Measurements from ENCODE around the gene ANO5. TPM values are rescaled to one million over a fixed set of nuclear protein-coding genes. Genes with fewer than 3 reads are reported as not detected.

ANO5 gene
- total and polyA plus RNA-seq, 2 of the 4 experiments (the other 2 are of a cell fraction) = not detected

DNA sequence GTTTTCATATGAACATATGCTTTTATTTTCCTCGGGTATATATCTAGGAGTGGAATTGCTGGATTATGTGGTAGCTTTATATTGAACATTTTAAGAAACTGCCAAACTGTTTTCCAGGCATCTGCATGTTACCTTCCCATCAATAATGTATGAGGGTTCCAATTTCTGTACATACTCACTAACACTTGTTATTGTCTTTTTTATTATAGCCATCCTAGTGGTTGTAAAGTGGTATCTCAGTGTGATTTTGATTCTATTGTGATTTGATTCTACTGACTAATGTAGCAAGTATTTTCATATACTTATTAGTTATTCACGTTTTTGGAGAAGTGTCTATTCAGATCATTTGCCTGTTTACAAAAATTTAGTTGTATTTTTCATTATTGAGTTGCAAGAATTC is 2.0 kb downstream of the ANO5 start:
- BruUV-seq (replicated peaks) = no TSS peak
- Histone ChIP-seq H2AK9ac (replicated peaks; ENCODE audit: low read depth, low read length, poor library complexity) (no peak overlapping the region), H3K56ac (ENCODE audit: extremely low read depth, insufficient read depth, low read length) (no peak overlapping the region), H3K36me3 (ENCODE audit: control insufficient read depth, insufficient read depth, low read length) (no peaks in the 10 kb centered on the region), H3K18ac (ENCODE audit: low read depth, low read length) (no peak overlapping the region), H3K9me1 (ENCODE audit: insufficient read depth, low read length) (no peaks in the 10 kb centered on the region), H3K27me3 (ENCODE audit: control insufficient read depth, insufficient read depth, low read length) (no peaks in the 10 kb centered on the region; the same call in 1 of the 2 replicates), H2BK120ac (ENCODE audit: low read depth, low read length) (no peak overlapping the region), H3K27ac (ENCODE audit: insufficient read depth, low read length) (no peak overlapping the region), H3K4ac (ENCODE audit: low read depth, low read length) (no peak overlapping the region), H2BK20ac (ENCODE audit: low read depth, low read length) (no peak overlapping the region), H3K9me3 (ENCODE audit: control insufficient read depth, insufficient read depth, low read length) (no peaks in the 10 kb centered on the region; the same call in 1 of the 2 replicates), H2BK5ac (ENCODE audit: low read depth, low read length, poor library complexity, severe bottlenecking) (no peak overlapping the region), H4K91ac (ENCODE audit: insufficient read depth, low read depth, low read length) (no peak overlapping the region), H3K79me1 (ENCODE audit: low read depth in 1 of 2, low read length in 2 of 2) (no peaks in the 10 kb centered on the region), H3K23ac (ENCODE audit: low read depth, low read length) (no peak overlapping the region), H2AK5ac (ENCODE audit: low read depth, low read length) (no peak overlapping the region), H3K4me2 (ENCODE audit: low read depth, low read length) (no peak overlapping the region), H3K14ac (replicated peaks; ENCODE audit: low read depth, low read length) (no peak overlapping the region), H3K9ac (ENCODE audit: low read depth, low read length) (no peak overlapping the region), H4K8ac (ENCODE audit: low read depth in 2 of 2, low read length in 2 of 2) (no peak overlapping the region), H2BK15ac (ENCODE audit: low read depth, low read length) (no peak overlapping the region), H4K5ac (ENCODE audit: low read depth, low read length) (no peak overlapping the region), H2AFZ (replicated peaks; ENCODE audit: low read length, poor library complexity) (no peak overlapping the region), H3K4me1 (ENCODE audit: control insufficient read depth, insufficient read depth, low read length) (no peaks in the 10 kb centered on the region), H3K4me3 (ENCODE audit: insufficient read depth, low read depth, low read length) (no peak overlapping the region), H4K20me1 (ENCODE audit: insufficient read depth, low read length) (no peaks in the 10 kb centered on the region)
- in situ Hi-C loops (cut with MboI; ENCODE audit: low sequenced_read_pairs) = no loop called here
- dilution Hi-C loops (cut with HindIII; ENCODE audit: low sequenced_read_pairs, unreplicated experiment) = no loop called here
- intact Hi-C loops (cut with micrococcal nuclease) = no loop called here
- DNase-seq (no peak), ATAC-seq (ENCODE audit: low read depth) (no peak)
- CTCF ChIA-PET = no interaction called here
- no CpG with 5 or more reads among the region's 2 CpGs for WGBS, 2 experiments (ENCODE audit: extremely low coverage in 2 of 2, insufficient read length in 1 of 2)
- POLR2A ChIA-PET (ENCODE audit: unreplicated experiment) = no interaction called here
- TF ChIP-seq CEBPB (IDR thresholded peaks at IDR 0.05; ENCODE audit: low read depth, low read length) (no peak), SMC3 (IDR thresholded peaks at IDR 0.05; ENCODE audit: low read depth, low read length) (no peak), POLR2A (IDR thresholded peaks at IDR 0.05; ENCODE audit: low read depth, low read length) (no peak), NFE2L2 (IDR thresholded peaks at IDR 0.05; ENCODE audit: low read depth, low read length) (no peak), BHLHE40 (IDR thresholded peaks at IDR 0.05; ENCODE audit: low read depth, low read length) (no peak), RCOR1 (IDR thresholded peaks at IDR 0.05; ENCODE audit: insufficient replicate concordance, low read length) (no peak), MXI1 (IDR thresholded peaks at IDR 0.05; ENCODE audit: borderline replicate concordance, low read depth, low read length) (no peak), MAZ (IDR thresholded peaks at IDR 0.05; ENCODE audit: borderline replicate concordance, low read depth, low read length) (no peak), RFX5 (IDR thresholded peaks at IDR 0.05; ENCODE audit: low read depth, low read length) (no peak), RAD21 (IDR thresholded peaks at IDR 0.05; ENCODE audit: low read length) (no peak), CHD1 (IDR thresholded peaks at IDR 0.05; ENCODE audit: low read depth, low read length) (no peak), FOS (IDR thresholded peaks at IDR 0.05; ENCODE audit: low read depth, low read length) (no peak)
- TF ChIP-seq, protein P1, sequence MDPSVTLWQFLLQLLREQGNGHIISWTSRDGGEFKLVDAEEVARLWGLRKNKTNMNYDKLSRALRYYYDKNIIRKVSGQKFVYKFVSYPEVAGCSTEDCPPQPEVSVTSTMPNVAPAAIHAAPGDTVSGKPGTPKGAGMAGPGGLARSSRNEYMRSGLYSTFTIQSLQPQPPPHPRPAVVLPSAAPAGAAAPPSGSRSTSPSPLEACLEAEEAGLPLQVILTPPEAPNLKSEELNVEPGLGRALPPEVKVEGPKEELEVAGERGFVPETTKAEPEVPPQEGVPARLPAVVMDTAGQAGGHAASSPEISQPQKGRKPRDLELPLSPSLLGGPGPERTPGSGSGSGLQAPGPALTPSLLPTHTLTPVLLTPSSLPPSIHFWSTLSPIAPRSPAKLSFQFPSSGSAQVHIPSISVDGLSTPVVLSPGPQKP (IDR thresholded peaks at IDR 0.05; ENCODE audit: borderline replicate concordance, low read depth, low read length) = no peak
- TF ChIP-seq, protein P2, sequence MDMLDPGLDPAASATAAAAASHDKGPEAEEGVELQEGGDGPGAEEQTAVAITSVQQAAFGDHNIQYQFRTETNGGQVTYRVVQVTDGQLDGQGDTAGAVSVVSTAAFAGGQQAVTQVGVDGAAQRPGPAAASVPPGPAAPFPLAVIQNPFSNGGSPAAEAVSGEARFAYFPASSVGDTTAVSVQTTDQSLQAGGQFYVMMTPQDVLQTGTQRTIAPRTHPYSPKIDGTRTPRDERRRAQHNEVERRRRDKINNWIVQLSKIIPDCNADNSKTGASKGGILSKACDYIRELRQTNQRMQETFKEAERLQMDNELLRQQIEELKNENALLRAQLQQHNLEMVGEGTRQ (IDR thresholded peaks at IDR 0.05; ENCODE audit: low read depth, low read length) = no peak
- TF ChIP-seq, protein P3, sequence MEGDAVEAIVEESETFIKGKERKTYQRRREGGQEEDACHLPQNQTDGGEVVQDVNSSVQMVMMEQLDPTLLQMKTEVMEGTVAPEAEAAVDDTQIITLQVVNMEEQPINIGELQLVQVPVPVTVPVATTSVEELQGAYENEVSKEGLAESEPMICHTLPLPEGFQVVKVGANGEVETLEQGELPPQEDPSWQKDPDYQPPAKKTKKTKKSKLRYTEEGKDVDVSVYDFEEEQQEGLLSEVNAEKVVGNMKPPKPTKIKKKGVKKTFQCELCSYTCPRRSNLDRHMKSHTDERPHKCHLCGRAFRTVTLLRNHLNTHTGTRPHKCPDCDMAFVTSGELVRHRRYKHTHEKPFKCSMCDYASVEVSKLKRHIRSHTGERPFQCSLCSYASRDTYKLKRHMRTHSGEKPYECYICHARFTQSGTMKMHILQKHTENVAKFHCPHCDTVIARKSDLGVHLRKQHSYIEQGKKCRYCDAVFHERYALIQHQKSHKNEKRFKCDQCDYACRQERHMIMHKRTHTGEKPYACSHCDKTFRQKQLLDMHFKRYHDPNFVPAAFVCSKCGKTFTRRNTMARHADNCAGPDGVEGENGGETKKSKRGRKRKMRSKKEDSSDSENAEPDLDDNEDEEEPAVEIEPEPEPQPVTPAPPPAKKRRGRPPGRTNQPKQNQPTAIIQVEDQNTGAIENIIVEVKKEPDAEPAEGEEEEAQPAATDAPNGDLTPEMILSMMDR (conservative IDR thresholded peaks at IDR 0.05; ENCODE audit: low read depth, low read length) = no peak

Data from IMR-90 (cell line).